HG02610 (cell line): ENCODE measurements around the gene GRIK1.

ENCODE experiments used
- ATAC-seq: cut with Tn5 transposase; IDR thresholded peaks from one replicate; pipeline ENCODE4 v1.9.1; 2021; ENCODE audit warnings: mild to moderate bottlenecking, moderate library complexity; ENCODE audit not compliant: unreplicated experiment

The GRIK1 gene

DNA sequence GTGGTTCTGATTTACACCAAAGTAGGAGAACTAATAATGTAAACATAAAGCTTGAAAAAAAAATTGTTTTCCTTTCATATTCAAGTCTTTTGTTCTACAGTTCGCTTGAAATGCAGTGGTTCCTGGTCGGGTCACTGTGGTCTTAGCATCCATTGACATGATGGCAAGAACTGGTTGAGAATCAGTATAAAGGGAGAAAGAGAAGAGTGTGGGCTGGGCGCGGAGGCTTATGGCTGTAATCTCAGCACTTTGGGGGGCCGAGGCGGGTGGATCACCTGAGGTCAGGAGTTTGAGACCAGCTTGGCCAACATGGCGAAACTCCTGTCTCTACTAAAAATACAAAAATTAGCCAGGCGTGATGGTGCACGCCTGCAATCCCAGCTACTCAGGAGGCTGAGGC lies 390.2 kb downstream of the GRIK1 start:
- ATAC-seq: no peak

DNA sequence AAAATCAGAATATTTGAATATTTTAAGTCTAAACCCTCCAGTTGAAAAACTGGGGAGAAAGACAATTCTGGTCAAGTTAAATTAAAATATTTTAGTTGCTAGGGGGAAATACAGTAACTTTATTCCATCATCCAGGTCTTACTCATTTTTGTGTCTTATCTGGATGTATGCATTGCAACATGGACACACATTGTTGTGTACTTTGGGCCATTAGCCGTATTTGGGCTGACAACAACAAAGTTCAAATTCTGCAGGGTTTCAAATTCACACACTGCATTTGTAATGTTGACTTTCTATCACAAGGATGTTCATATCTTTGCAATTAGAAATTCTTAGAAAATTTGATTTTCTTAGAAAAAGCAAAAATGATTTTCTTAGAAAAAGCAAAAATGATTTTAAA lies 391.8 kb downstream of the GRIK1 start:
- ATAC-seq: no peak

DNA sequence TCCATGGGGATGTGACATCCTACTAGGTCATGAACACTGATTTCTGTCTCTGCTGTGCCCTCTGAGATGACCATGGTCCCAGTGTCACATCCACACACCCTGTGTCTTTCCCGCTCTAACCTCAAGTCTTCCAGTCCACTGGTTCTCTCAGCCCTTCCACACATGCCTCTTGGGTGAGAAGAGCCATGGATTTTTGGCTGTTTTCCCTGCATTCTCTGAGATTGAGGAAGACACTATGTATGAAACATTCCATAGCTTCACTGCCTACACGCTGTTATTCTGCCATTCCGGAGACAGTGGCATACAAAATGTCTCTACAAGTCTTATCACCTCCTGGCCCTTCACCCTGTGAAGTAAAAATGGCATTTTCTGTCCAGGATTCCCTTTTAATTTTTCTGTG lies 393.7 kb downstream of the GRIK1 start:
- ATAC-seq: no peak

DNA sequence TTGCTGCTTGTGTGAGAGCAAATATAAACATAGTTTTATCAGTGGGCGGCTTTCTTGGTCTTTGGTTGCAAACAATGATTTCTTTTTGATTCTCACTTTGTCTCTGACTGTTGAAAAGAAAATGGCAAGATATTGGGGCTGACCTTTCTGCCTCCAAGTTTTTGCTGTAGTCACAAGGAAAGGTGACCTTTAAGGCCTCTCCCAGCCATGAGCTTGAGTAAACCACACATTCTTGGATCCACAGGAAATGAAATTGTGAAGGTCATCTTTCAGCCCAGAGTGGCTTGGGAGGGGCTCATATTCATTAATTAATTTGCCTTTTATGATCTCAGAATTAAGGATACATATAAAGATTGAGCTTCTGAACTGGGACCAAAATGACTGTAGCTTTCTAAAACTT lies 399.5 kb downstream of the GRIK1 start:
- no peak for ATAC-seq

DNA sequence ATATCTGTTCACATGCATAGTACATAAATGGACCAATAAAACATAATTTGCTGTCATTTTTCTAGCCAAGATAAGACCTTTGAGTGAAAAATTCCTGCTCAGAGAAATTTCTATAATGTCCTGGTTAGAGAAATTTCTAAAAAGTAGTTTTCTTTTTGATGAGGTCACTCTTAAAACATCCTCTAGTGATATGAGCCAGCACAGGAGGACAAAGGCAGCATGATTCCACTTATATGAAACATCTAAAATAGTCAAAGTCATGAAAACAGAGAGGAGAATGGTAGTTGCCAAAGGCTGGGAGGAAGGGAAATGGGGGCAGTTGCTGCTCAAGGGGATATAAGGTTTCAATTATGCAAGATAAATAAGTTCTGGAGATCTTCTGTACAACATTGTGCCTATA lies 401.7 kb downstream of the GRIK1 start:
- ATAC-seq: no peak

DNA sequence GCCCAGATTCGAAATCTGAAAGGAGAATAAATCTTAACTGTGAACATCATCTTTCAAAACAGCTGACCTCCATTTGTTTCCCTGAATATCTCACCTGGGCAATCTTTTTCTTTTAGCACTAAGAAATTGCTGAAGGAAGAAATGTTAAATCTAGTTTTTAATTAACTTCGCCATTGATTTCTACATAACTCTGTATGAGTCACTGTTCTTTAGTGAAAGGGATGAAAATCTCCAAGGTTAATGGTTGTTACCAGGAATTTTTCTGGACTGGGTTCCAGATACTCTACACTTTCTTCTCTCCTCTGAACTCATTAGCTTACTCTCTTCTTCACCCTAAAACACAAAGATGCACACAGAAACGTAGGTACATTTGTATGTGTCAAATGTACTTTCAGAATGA lies 405.3 kb downstream of the GRIK1 start:
- ATAC-seq: no peak

DNA sequence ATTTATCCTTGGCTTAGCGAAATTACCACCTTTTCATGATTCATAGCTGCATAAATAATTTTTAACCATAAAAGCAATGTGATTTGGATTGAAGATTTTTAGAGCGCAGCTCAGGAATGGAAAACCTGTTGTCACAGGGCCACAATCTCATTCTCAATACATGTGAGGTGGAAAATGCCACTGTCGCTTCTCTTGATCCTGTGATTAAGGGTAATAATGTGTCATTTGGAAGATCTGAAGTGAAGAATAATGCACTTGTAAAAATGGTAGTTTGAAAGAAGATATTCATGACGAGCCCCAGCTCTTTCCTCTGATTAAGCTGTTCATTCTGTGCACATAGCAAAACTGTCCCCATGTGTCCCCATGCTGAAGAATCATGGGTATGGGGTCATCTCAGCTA lies 410.7 kb downstream of the GRIK1 start:
- no peak for ATAC-seq

DNA sequence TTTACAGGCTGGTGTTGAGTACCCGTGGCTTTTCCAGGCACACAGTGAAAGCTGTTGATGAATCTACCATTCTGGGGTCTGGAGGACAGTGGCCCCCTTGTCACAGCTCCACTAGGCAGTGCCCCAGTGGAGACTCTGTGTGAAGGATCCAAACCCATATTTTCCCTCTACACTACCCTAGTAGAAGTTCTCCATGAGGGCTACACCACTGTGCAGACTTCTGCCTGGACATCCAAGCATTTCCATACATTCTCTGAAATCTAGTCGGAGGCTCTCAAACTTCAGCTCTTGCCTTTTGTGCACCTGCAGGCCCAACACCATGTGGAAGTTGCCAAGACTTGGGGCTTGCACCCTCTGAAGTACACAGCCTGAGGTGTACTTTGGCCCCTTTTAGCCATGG lies 413.3 kb downstream of the GRIK1 start:
- ATAC-seq: no peak

DNA sequence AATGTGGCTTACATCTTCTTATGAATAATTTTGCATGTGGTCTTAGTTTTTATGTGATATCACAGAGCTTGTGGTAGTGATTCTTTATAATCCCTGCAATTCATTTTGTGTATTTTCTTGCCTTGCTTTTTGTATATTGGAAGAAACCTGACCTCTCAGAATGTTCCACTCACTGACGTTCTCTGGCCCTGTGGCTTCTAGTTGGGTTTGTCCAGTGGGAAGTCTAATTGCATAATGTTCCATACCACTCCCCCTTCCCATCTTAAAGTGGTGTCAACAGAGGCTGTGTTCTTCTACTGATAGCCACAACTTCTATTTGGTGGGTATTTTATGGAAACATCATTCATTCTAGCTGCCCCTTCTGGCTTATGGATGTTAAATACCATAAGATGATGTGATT lies 415.7 kb downstream of the GRIK1 start:
- no peak for ATAC-seq

DNA sequence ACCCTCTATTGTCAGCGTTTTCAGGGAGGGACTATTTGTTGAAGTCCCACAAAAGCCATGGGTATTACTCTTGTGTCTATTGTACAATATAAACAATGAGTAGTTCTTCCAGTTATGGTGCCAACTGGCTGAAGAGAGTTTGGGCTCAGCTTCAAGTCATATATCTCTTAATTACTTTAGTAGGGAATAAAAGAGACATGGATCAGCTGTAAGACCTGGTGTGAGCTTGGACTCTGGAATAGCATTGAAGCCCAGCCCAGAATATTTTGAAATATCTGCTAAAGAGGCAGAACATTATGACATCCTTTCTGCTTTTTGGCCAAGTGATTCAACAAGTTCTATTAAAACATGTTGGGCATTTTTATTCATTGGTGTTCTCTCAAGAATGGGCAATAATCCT lies 416.1 kb downstream of the GRIK1 start:
- ATAC-seq: no peak

DNA sequence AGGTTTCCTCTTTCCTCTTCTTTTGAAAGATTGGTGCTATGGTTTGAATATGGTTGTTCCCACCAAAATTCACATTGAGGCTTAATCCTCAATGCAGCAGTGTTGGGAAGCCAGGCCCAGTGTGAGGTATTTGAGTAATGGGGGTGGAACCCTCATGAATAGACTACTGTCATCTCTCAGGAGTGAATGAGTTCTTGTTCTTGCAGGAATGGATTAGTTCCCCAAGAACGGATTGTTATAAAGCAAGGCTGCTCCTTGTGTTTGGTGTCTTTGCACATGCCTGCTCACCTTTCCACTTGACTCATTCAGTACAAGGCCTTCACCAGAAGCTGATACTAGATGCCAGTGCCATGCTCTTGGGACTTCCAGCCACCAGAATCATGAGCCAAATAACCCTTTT lies 417.9 kb downstream of the GRIK1 start:
- ATAC-seq: no peak

DNA sequence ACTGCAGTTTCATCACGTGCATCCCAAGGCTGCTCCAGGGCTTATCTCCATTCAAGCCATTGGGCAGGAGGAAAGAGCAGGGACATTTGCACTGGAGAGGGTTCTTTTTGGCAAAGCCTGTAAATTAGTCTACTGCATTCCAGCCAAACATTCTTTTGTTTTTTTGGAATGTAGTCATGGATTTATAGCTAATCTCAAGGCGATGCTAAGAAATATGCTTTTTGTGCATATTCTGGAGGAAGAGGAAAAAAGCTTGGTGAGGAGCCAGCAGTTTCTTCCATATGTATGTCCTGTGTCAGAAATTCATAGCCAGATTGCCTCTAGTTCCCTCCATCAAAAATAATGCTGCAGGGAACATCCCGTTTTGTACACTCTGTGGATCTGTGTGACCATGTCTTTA lies 419.6 kb downstream of the GRIK1 start:
- no peak for ATAC-seq

DNA sequence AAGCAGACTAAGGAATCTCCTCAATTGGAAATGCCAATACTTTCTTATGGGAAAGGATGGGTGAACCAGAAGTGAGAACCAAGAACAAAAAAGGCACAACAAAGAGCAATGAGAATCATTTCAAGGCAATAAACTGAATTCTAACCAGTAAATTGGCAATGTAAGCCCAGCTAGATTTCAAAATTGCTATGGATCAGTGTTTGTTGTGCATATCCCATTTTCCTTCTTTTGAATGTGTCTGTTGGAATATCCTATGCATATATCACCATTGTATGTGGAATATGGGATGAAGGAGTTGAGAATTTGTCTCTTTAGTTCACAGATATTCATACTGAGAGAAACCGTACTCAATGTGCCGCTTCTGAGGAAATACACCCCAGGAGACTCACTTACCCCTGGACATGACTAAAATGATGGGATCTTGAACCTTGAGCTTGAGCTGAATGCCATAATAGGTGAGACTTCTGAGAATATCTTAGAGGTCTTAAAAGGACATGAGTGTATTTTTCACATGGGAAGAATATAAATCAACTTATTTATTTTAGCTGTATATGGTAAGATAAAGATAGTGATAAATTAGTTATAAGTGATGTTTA lies 425.0 kb downstream of the GRIK1 start:
- no peak for ATAC-seq

DNA sequence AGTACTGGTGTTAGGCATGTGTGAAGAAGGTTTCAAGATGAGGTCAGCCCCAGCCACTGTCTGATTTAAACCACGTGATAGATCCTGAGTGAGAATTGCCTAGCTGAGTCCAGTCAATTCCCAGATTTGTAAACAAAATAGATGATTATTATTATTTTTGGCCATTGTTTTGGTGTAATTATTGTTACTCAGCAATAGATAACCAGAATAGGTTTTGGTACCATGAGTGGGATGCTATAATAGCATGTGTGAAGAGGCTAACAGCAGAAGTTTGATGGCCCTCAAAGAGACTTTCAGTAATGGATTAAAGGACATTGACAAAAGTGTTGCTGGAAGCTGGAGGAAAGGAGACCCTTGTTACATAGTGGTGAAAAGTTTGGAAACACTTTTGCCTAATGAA lies 426.3 kb downstream of the GRIK1 start:
- ATAC-seq: no peak

DNA sequence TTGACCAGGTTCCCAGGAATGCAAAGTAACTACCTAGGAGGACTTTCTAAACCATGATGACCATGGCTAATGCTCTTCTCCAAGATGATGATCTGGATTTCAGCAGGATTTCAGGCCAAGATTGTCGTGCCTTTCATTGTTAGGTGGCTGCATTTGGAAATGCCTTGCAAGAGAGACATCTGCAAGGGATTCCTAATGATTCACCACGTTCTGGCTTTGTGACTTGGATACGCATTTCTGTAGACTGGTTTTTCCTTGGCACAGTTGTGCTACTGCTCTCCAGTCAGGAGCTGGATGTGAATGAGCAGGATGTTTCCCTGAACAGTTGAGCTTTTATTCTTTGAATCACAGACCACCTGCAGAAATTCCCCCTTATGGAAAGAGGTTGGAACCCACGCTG lies 428.7 kb downstream of the GRIK1 start:
- no peak for ATAC-seq

DNA sequence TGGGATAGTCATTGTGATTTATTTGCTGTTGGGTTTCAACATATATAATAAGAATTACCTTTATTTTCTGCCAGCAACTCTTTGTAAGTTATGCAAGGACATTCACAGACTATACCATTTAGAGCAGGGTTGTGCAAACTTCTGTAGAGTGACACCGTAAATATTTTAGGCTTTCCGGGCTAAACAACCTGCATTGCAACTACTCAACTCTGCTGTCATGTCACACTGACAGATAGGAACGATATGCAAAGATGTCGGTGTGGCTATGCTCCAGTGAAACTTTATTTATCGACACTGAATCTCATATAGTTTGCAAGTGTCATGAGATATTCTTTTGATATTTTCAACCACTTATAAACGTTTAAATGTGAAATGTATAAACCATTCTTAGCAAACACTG lies 430.7 kb downstream of the GRIK1 start:
- ATAC-seq: no peak

DNA sequence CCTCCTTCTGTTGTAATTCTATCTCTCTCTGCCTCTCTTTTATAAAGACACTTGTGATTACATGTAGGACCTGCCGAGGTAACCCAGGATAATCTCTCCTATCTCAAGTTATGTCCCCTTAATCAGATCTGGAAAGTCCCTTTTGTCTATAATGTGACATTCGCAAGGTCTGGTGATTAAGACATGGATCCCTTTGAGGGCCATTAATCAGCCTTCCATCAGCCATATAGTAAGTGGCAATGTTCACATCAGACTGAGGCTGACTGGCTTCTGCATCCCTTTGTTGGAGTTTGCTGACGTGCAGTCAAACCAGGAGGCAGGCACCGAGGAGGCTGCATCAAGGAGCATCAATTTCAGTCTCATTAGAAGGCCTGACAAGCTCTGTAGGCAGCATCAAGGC lies 431.5 kb downstream of the GRIK1 start:
- no peak for ATAC-seq

DNA sequence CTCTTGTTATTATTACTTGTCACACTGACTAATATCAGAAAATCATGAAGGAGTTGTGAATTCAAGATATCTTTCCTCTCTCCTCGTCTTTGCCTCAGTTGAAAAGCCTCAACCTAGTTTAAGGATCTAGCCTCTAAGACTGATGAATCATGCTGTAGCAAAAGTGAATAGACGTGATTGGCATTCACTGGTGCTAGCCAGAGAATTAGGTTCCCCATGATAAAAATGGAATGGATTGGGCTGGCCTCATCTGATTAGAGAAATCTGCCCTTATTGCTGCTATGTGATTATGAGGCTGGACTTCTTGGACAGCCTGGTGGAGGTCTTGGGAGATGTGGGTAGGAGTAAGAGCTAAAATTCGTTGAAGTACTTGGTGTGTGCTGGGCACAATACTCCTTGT lies 432.8 kb downstream of the GRIK1 start:
- ATAC-seq: no peak

DNA sequence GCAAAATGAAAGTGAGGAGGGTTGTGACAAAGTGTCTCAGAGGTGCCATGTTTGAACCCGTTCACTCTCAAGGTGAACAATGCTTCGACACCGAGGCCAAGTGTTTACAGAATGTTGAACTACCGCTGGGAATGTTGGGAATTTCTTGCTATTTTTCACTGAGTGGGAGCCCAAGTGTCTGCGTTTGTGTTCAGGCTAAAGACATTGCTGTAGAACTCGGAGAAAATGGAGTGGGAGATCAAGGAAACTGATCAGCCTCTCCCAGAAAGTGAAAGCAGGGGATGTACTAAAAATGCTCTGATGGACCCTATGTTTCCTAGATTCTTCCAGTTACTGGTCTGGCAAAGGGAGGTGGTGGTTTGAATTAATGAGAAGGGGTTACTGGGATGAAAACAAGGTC lies 433.6 kb downstream of the GRIK1 start:
- no peak for ATAC-seq

DNA sequence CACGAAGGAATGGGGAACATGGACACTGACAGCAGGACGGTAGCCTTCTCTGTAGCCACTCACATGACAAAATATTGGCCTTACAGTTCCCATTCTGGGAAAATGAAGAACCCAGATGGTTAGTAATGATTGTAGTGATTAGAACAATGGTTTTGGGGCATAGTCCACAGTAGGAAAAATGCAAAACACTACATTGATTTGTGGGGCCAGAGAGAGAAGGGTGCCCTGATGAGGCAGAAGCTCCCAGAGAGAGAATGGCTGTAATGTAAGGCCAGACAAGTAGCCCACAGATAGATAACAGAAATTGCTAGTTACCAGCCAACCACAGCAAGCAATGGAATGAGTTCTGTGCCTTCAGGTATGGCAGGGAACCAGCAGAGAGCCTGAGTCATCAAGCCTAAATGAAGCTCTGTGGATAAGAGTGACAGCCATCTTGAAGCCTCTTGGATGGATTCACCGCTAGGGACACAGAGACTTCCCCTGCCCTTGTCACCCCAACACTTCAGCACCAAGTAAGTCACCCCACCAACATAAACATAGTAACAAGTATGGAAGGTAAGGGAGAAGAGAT lies 435.0 kb downstream of the GRIK1 start:
- no peak for ATAC-seq

DNA sequence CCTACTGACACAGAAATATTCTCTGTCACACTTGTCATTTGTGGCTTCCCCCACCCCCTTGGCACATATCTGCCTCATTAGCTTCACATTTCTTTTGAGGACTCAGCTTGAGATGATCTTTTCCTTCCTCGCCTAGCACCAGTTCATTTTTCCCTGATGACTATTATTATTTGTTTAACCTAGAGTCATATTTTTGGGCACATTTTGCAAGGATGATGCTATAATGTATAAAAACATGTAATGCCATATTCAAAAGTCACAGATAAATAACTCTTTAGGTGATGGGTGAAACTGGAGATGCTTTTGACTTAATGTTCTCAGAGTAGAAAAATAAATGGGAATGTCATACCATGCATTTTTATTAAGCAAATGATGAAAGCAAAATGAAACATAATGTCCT lies 438.3 kb downstream of the GRIK1 start:
- ATAC-seq: no peak

DNA sequence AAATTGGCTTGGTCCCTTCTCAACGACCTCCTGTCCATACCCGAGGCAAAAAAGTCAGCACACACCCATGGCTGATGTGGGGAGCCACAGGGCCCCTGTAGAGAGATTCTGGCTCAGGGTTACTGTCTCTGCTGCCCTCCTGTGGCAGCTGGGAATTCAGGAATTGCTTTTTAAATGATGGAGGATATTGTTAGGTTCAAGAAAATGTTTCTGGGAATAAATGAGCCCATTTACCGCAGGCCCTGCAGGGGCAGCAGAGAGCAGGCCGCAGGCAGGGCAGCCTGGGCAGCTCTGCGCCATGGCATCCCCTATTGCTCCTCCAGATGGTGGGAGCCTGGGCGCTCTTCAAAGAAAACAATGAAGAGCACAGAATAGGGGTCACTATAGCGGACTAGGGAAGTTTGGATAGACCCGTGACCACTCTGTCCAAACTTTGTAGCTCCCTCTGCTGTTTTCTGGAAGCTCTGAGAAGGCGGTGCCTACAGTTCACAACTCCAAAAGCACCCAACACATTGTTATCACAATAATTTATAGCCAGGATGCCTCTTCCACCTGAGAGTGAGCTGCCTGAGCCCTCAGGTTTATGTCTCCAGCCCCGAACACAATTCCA lies 440.0 kb downstream of the GRIK1 start:
- ATAC-seq: no peak

DNA sequence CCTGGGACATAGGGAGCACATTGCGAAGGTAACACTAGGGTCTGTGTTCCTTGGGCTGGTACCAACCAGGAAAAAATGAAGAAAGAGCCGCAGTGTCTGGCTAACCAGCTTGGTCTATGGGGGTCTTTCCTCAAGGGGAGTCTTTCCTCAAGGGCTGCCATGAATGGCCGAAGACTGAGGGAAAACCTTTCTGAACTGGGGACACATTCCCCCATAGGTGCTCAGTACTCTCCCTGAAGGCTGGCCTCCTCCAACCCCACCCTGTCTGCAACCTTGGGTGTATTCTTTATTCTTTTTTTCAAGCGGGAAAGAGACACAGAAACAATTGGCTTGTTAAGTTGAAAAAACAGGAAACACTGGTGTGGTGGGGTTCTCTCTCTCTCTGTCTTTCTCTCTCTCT lies 440.6 kb downstream of the GRIK1 start:
- no peak for ATAC-seq
